Ascending aorta (tissue), 2 donors: ENCODE measurements around the gene OR51D1. TPM values are rescaled to one million over a fixed set of nuclear protein-coding genes. Genes with fewer than 3 reads are reported as not detected.

ENCODE experiments used
- DNase-seq, 2 donors: peaks; one replicate each; pipeline ENCODE4 v3.0.0-alpha.2; 2019; ENCODE audit warnings: low spot score in 2 of 2
- H3K27ac ChIP-seq, 2 donors: fragments of 200-600 bp; sonication (generic); one replicate each; pipeline ENCODE4 v1.5.1; 2016 to 2017; ENCODE audit warnings: mild to moderate bottlenecking in 1 of 2
- H3K27me3 ChIP-seq: fragments of 200-600 bp; sonication (generic); one replicate; pipeline ENCODE4 v1.5.1; 2017
- H3K36me3 ChIP-seq, 2 donors: fragments of 200-600 bp; sonication (generic); one replicate each; pipeline ENCODE4 v1.5.1; 2016
- H3K4me1 ChIP-seq, 2 donors: fragments of 200-600 bp; sonication (generic); one replicate each; pipeline ENCODE4 v1.5.1; 2016 to 2017; ENCODE audit warnings: mild to moderate bottlenecking in 1 of 2
- H3K4me3 ChIP-seq, 2 donors: fragments of 200-600 bp; sonication (generic); one replicate each; pipeline ENCODE4 v1.5.1; 2016 to 2017; ENCODE audit warnings: mild to moderate bottlenecking in 1 of 2
- H3K9me3 ChIP-seq, 2 donors: fragments of 200-600 bp; sonication (generic); one replicate each; pipeline ENCODE4 v1.5.1; 2016
- intact Hi-C: fragments of 100-400 bp; cut with DNase I; formaldehyde crosslinking; loops from one replicate; pipeline ENCODE4 v1.15.1; 2023
- total RNA-seq: library from RNA; depleted of rRNA; stranded (reverse); fragments of >200 nt; gene quantifications from one replicate; pipeline ENCODE4 v1.1.0, GENCODE V29; 2016
- TF ChIP-seq, protein P1 (sequence below), 3 experiments: fragments of 200-600 bp in 2 of 3; fragments of 450-650 bp in 1 of 3; sonication (generic) in 2 of 3; IDR thresholded peaks; one replicate each; pipeline ENCODE4 v1.5.1; 2016 to 2019; ENCODE audit warnings: antibody characterized with exemption in 3 of 3, mild to moderate bottlenecking in 1 of 3, moderate library complexity in 1 of 3

OR51D1 gene
- total RNA-seq, 1 donor from 2014 or later: not detected

DNA sequence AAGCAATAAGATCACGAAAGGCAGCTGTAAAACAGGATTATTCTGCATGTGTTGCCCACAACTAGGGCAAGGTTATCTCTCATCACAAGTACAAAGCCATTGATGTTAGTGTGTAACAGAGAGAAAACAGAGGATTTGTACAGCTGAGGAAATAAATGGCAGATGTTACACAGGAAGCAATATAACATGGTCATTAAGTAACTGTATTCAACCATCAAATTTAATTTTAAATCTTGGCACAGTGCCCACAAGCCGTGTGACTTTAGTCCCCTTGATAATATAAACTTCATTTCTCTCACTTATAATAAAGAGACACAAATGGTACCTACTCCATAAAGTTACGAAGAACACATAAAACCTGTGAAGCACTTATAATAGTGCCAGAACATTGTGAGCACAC, 43.1 kb downstream of the OR51D1 start:
- Histone ChIP-seq H3K9me3 (no peaks in the 10 kb centered on the region), H3K4me1 (no peaks in the 10 kb centered on the region), H3K4me3 (no peak overlapping the region), H3K36me3 (no peaks in the 10 kb centered on the region), H3K27me3 (no peaks in the 10 kb centered on the region), H3K27ac (no peak overlapping the region)
- intact Hi-C loops: no loop called here
- DNase-seq: no peak
- TF ChIP-seq, protein P1, sequence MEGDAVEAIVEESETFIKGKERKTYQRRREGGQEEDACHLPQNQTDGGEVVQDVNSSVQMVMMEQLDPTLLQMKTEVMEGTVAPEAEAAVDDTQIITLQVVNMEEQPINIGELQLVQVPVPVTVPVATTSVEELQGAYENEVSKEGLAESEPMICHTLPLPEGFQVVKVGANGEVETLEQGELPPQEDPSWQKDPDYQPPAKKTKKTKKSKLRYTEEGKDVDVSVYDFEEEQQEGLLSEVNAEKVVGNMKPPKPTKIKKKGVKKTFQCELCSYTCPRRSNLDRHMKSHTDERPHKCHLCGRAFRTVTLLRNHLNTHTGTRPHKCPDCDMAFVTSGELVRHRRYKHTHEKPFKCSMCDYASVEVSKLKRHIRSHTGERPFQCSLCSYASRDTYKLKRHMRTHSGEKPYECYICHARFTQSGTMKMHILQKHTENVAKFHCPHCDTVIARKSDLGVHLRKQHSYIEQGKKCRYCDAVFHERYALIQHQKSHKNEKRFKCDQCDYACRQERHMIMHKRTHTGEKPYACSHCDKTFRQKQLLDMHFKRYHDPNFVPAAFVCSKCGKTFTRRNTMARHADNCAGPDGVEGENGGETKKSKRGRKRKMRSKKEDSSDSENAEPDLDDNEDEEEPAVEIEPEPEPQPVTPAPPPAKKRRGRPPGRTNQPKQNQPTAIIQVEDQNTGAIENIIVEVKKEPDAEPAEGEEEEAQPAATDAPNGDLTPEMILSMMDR (IDR thresholded peaks at IDR 0.05): no peak

DNA sequence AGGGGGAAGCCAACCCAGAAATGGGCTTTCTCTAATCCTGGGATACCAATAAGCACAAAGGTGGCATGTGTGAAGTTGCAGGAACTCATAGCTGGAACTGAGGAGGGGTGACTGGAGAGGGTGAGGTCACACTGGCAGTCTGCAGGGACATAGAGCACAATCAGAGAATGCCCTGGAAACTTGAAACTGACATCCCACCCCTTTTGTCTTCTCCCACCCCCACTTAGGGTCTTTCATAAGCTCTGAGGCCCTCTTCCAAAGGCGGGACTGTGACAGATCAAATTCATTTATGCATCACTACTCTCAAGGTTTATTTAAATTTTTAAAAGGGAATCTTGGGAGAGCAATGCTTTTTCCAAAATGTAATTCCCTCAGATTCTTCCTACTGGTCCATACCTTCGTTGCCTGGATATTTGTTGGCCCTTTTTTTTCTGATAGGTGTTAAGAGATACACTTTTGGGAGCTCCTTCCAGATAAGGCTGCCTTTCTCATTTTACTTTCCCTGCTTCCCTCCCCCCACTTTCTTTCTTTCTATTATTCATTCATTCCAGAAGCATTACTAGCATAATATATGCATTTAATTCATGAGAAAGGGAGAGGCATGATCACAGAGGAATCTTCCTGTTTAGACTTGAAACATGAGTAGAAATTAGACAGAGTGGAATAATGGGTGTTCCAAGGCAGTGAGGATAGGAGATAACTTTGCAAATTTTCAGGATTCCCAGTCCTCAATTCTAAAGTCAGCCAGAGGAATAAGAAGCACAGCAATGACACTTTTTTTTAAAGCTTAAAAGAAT, 45.5 kb downstream of the OR51D1 start:
- intact Hi-C loops: no loop called here

DNA sequence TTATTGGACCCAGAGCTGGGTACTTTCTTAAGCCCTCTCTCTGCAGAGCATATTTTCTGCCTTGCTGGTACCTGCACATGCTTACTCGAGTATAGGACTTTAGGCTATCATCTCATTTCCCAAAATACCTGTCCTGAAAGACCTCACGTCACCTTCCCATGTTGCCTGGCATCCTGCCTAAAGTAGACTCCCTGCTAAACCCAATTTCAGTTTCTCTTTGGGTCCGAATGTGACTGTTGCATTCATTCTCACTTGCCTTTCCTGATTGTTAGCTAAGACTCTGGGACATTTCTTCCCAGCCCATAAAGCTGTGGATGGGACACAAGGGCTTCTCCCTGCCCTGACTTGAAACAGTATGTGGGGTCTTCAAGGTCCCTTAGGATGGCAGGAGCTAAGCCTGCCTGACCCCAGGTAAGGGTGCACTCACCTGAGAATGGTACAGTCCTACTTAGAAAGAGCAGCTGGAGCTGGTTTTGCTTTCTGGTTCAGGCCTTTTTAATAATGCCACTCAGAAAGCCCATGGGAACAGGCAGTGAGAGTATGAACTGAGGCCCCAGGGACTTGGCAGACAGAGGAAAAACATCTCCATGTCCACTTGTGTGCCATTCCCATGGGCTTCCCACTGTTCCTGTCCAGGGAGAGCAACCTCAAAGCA, 47.5 kb downstream of the OR51D1 start:
- Histone ChIP-seq H3K4me1 (no peaks in the 10 kb centered on the region), H3K4me3 (no peak overlapping the region), H3K36me3 (no peaks in the 10 kb centered on the region), H3K27me3 (no peaks in the 10 kb centered on the region), H3K27ac (no peak overlapping the region), H3K9me3 (no peaks in the 10 kb centered on the region)
- intact Hi-C loops: no loop called here
- TF ChIP-seq, protein P1 (IDR thresholded peaks at IDR 0.05): no peak
- no peak for DNase-seq

More for the DNA sequence above, 45.5 kb downstream of the OR51D1 start:
- no peak overlapping the region for H3K4me3 ChIP-seq
- no peaks in the 10 kb centered on the region for H3K36me3 ChIP-seq
- TF ChIP-seq, protein P1 (IDR thresholded peaks at IDR 0.05): no peak
- H3K4me1 ChIP-seq: no peaks in the 10 kb centered on the region
- H3K27ac ChIP-seq: no peak overlapping the region
- no peaks in the 10 kb centered on the region for H3K27me3 ChIP-seq
- DNase-seq: no peak
- H3K9me3 ChIP-seq: no peaks in the 10 kb centered on the region

Other genes starting within 250 kb of the OR51D1 start
- 7.8 TPM for gene TRIM21, start 243.8 kb upstream of the OR51D1 start, total RNA-seq
- not detected for gene OR52K2, start 188.2 kb upstream of the OR51D1 start, total RNA-seq
- gene OR52K1, start 154.8 kb upstream of the OR51D1 start, total RNA-seq: not detected
- gene OR52M1, start 92.3 kb upstream of the OR51D1 start, total RNA-seq: not detected
- gene OR52I2, start 55.7 kb upstream of the OR51D1 start, total RNA-seq: not detected
- not detected for gene OR52I1, start 43.4 kb upstream of the OR51D1 start, total RNA-seq
- gene TRIM68, start 29.2 kb upstream of the OR51D1 start, total RNA-seq: 18.6 TPM
- 1.7 TPM for gene OR51E1, start 6.5 kb downstream of the OR51D1 start, total RNA-seq
- 2.0 TPM for gene OR51E2, start 60.4 kb downstream of the OR51D1 start, total RNA-seq
- gene MMP26, start 67.3 kb downstream of the OR51D1 start, total RNA-seq: not detected
- gene OR51F1, start 132.5 kb downstream of the OR51D1 start, total RNA-seq: not detected
- gene OR52R1, start 166.9 kb downstream of the OR51D1 start, total RNA-seq: not detected
- not detected for gene OR51F2, start 183.8 kb downstream of the OR51D1 start, total RNA-seq
- not detected for gene OR51S1, start 211.7 kb downstream of the OR51D1 start, total RNA-seq
- gene OR51T1, start 244.4 kb downstream of the OR51D1 start, total RNA-seq: not detected